Astrocyte (in vitro differentiated cells and primary cell): ENCODE measurements around the gene OR2S2. TPM values are rescaled to one million over a fixed set of nuclear protein-coding genes. Genes with fewer than 3 reads are reported as not detected.

Experiments
- DNase-seq: peaks from one replicate; pipeline ENCODE4 v3.0.0-alpha.2; 2010; ENCODE audit warnings: low read depth
- FAIRE-seq: peaks from 2 replicates; lab custom pipeline; 2011; peaks lifted over from hg19 to GRCh38; lab: Jason Lieb, UNC
- H2AFZ ChIP-seq: 2 replicates; pipeline ENCODE4 v1.6.0; 2012; ENCODE audit warnings: low read depth, low read length, inconsistent platforms
- H3K27ac ChIP-seq: 2 replicates; pipeline ENCODE4 v1.5.1; 2011; ENCODE audit warnings: low read depth, low read length, inconsistent platforms
- H3K27me3 ChIP-seq: 2 replicates; pipeline ENCODE4 v1.6.0; 2011; ENCODE audit warnings: low read length, inconsistent platforms; ENCODE audit not compliant: insufficient read depth
- H3K36me3 ChIP-seq: 2 replicates; pipeline ENCODE4 v1.5.1; 2011; ENCODE audit warnings: low read length, inconsistent platforms; ENCODE audit not compliant: insufficient read depth
- H3K4me1 ChIP-seq: 2 replicates; pipeline ENCODE4 v1.5.1; 2011; ENCODE audit warnings: low read length, inconsistent platforms; ENCODE audit not compliant: insufficient read depth
- H3K4me2 ChIP-seq: 2 replicates; pipeline ENCODE4 v1.6.0; 2012; ENCODE audit warnings: low read length, inconsistent platforms
- H3K4me3 ChIP-seq: 2 replicates; pipeline ENCODE4 v1.5.1; 2011; ENCODE audit warnings: low read depth, mild to moderate bottlenecking, low read length, inconsistent platforms; ENCODE audit not compliant: insufficient read depth
- H3K79me2 ChIP-seq: 2 replicates; pipeline ENCODE4 v1.6.0; 2012; ENCODE audit warnings: mild to moderate bottlenecking, low read length, inconsistent platforms; ENCODE audit not compliant: insufficient read depth
- H3K9ac ChIP-seq: 2 replicates; pipeline ENCODE4 v1.6.0; 2012; ENCODE audit warnings: mild to moderate bottlenecking, low read length, inconsistent platforms
- H3K9me3 ChIP-seq: 2 replicates; pipeline ENCODE4 v1.5.1; 2012; ENCODE audit warnings: low read depth, mild to moderate bottlenecking, low read length, inconsistent platforms; ENCODE audit not compliant: insufficient read depth
- H4K20me1 ChIP-seq: 2 replicates; pipeline ENCODE4 v1.6.0; 2012; ENCODE audit warnings: low read length, inconsistent platforms; ENCODE audit not compliant: insufficient read depth
- H3K27ac Mint-ChIP-seq: one replicate; pipeline ENCODE4 v1.8.0; 2021; ENCODE audit warnings: mild to moderate bottlenecking, mixed read lengths; ENCODE audit not compliant: unreplicated experiment
- H3K27me3 Mint-ChIP-seq: one replicate; pipeline ENCODE4 v1.8.0; 2021; ENCODE audit warnings: low read depth, mixed read lengths; ENCODE audit not compliant: unreplicated experiment
- H3K36me3 Mint-ChIP-seq: one replicate; pipeline ENCODE4 v1.8.0; 2021; ENCODE audit warnings: low read depth, mixed read lengths; ENCODE audit not compliant: unreplicated experiment
- H3K4me1 Mint-ChIP-seq: one replicate; pipeline ENCODE4 v1.8.0; 2021; ENCODE audit warnings: low read depth, mixed read lengths; ENCODE audit not compliant: unreplicated experiment
- H3K4me3 Mint-ChIP-seq: one replicate; pipeline ENCODE4 v1.8.0; 2021; ENCODE audit warnings: mild to moderate bottlenecking, moderate library complexity, mixed read lengths; ENCODE audit not compliant: unreplicated experiment
- H3K9me3 Mint-ChIP-seq: one replicate; pipeline ENCODE4 v1.8.0; 2021; ENCODE audit warnings: mild to moderate bottlenecking, mixed read lengths; ENCODE audit not compliant: unreplicated experiment
- CTCF ChIP-seq: IDR thresholded peaks from 2 replicates; pipeline ENCODE4 v1.5.1; 2011; ENCODE audit warnings: low read depth, mild to moderate bottlenecking, inconsistent platforms, low read length, moderate library complexity; ENCODE audit not compliant: insufficient read depth
- EZH2 ChIP-seq: IDR thresholded peaks from 2 replicates; pipeline ENCODE4 v1.6.1; 2012; ENCODE audit warnings: mild to moderate bottlenecking, low read length, inconsistent platforms; ENCODE audit not compliant: insufficient read depth
- total RNA-seq: library from RNA; stranded (reverse); gene quantifications from 2 replicates; pipeline ENCODE4 v1.2.1, GENCODE V29; 2021

The OR2S2 gene
- total RNA-seq, 1 donor from 2014 or later = not detected

GRCh38 chr9:35984021-35984420, 26.1 kb upstream of the OR2S2 start:
- Mint-ChIP-seq H3K36me3 (no peaks in the 10 kb centered on the region), H3K4me1 (no peaks in the 10 kb centered on the region), H3K27ac (no peak overlapping the region), H3K4me3 (no peak overlapping the region), H3K27me3 (peaks cover 7% of the 10 kb centered on the region), H3K9me3 (peaks cover 2% of the 10 kb centered on the region)
- Histone ChIP-seq H3K36me3 (no peaks in the 10 kb centered on the region), H3K27me3 (peaks cover 8% of the 10 kb centered on the region), H4K20me1 (no peaks in the 10 kb centered on the region), H3K27ac (no peak overlapping the region), H3K4me2 (no peak overlapping the region), H3K79me2 (no peaks in the 10 kb centered on the region), H3K9ac (no peak overlapping the region), H3K9me3 (no peaks in the 10 kb centered on the region), H2AFZ (no peak overlapping the region), H3K4me3 (no peak overlapping the region), H3K4me1 (no peaks in the 10 kb centered on the region)
- FAIRE-seq (no peak), DNase-seq (no peak)
- TF ChIP-seq CTCF (no peak), EZH2 (no peak)

- peaks cover 4% of the 10 kb centered on the region for H3K9me3 Mint-ChIP-seq
These were observed 23.7 kb upstream of the OR2S2 start for GRCh38 chr9:35981699-35982098.

More at GRCh38 chr9:35981699-35982098, 23.7 kb upstream of the OR2S2 start:
- Mint-ChIP-seq H3K27me3 (peaks cover 7% of the 10 kb centered on the region), H3K36me3 (no peaks in the 10 kb centered on the region), H3K27ac (no peak overlapping the region), H3K4me3 (no peak overlapping the region), H3K4me1 (no peaks in the 10 kb centered on the region)
- Histone ChIP-seq H4K20me1 (no peaks in the 10 kb centered on the region), H3K4me2 (no peak overlapping the region), H3K4me3 (no peak overlapping the region), H3K4me1 (no peaks in the 10 kb centered on the region), H3K27ac (no peak overlapping the region), H3K36me3 (no peaks in the 10 kb centered on the region), H3K27me3 (peaks cover 7% of the 10 kb centered on the region), H3K9me3 (no peaks in the 10 kb centered on the region), H3K79me2 (no peaks in the 10 kb centered on the region), H3K9ac (no peak overlapping the region), H2AFZ (no peak overlapping the region)
- DNase-seq = no peak
- TF ChIP-seq EZH2 (no peak), CTCF (no peak)
- no peak for FAIRE-seq
